WTC11 (cell line): ENCODE measurements around the gene UBE2E1. TPM values are rescaled to one million over a fixed set of nuclear protein-coding genes. Genes with fewer than 3 reads are reported as not detected.

ENCODE experiments used
- ATAC-seq: fragments of 200-7000 bp; cut with Tn5 transposase; 2 replicates; pipeline ENCODE4 v1.10.0; 2021; ENCODE audit warnings: mild to moderate bottlenecking, moderate library complexity
- CTCF ChIA-PET: fragments of 300-600 bp; sonication (Branson Sonifier 250); formaldehyde crosslinking; loops from one replicate; lab custom pipeline; 2021; ENCODE audit warnings: antibody characterized with exemption; lab: Charles Lee
- POLR2A ChIA-PET: fragments of 350-600 bp; sonication (Branson Sonifier 250); formaldehyde crosslinking; loops from one replicate; lab custom pipeline; 2021; ENCODE audit warnings: antibody characterized with exemption; lab: Charles Lee
- DNase-seq: peaks from one replicate; pipeline ENCODE4 v3.0.0; 2021; ENCODE audit warnings: low spot score
- H3K27ac Mint-ChIP-seq: 2 replicates; pipeline ENCODE4 v1.8.0; 2021; ENCODE audit warnings: mixed read lengths
- H3K27me3 Mint-ChIP-seq: 2 replicates; pipeline ENCODE4 v1.8.0; 2021; ENCODE audit warnings: low read depth, mild to moderate bottlenecking, moderate library complexity, mixed read lengths
- H3K36me3 Mint-ChIP-seq: 2 replicates; pipeline ENCODE4 v1.8.0; 2021; ENCODE audit warnings: mixed read lengths
- H3K4me1 Mint-ChIP-seq: 2 replicates; pipeline ENCODE4 v1.8.0; 2022; ENCODE audit warnings: mixed read lengths
- H3K4me3 Mint-ChIP-seq: 2 replicates; pipeline ENCODE4 v1.8.0; 2021; ENCODE audit warnings: mild to moderate bottlenecking, moderate library complexity, mixed read lengths
- H3K9me3 Mint-ChIP-seq: 2 replicates; pipeline ENCODE4 v1.8.0; 2021; ENCODE audit warnings: mixed read lengths
- ARID4B ChIP-seq: sonication (generic); formaldehyde crosslinking; IDR thresholded peaks from 2 replicates; pipeline ENCODE4 v1.8.0; 2023; ENCODE audit warnings: missing genetic modification reagents, mild to moderate bottlenecking, borderline replicate concordance
- E2F4 ChIP-seq: sonication (generic); formaldehyde crosslinking; IDR thresholded peaks from 2 replicates; pipeline ENCODE4 v1.8.1; 2022; ENCODE audit warnings: low read depth, mild to moderate bottlenecking, moderate library complexity, missing genetic modification reagents, borderline replicate concordance
- HMGXB4 ChIP-seq: sonication (generic); formaldehyde crosslinking; IDR thresholded peaks from 2 replicates; pipeline ENCODE4 v1.8.1; 2023; ENCODE audit warnings: mild to moderate bottlenecking, moderate library complexity, missing genetic modification reagents
- IRF1 ChIP-seq: sonication (generic); formaldehyde crosslinking; IDR thresholded peaks from 2 replicates; pipeline ENCODE4 v1.8.0; 2023; ENCODE audit warnings: missing genetic modification reagents
- MLX ChIP-seq: sonication (generic); formaldehyde crosslinking; IDR thresholded peaks from 2 replicates; pipeline ENCODE4 v1.8.1; 2023; ENCODE audit warnings: mild to moderate bottlenecking, missing genetic modification reagents, moderate library complexity
- NR2C2 ChIP-seq: sonication (generic); formaldehyde crosslinking; IDR thresholded peaks from 2 replicates; pipeline ENCODE4 v1.8.0; 2022; ENCODE audit warnings: mild to moderate bottlenecking, missing genetic modification reagents
- OVOL2 ChIP-seq: fragments of 250-450 bp; sonication (Bioruptor Pico); IDR thresholded peaks from 2 replicates; pipeline ENCODE4 v1.9.0; 2021; ENCODE audit warnings: mild to moderate bottlenecking, borderline replicate concordance
- PRDM15 ChIP-seq: sonication (generic); formaldehyde crosslinking; IDR thresholded peaks from 2 replicates; pipeline ENCODE4 v1.8.0; 2022; ENCODE audit warnings: missing genetic modification reagents
- SP1 ChIP-seq: sonication (generic); formaldehyde crosslinking; conservative IDR thresholded peaks from 2 replicates; pipeline ENCODE4 v1.8.1; 2022; ENCODE audit warnings: missing genetic modification reagents
- TEAD1 ChIP-seq: sonication (generic); formaldehyde crosslinking; IDR thresholded peaks from 2 replicates; pipeline ENCODE4 v1.8.0; 2022; ENCODE audit warnings: mild to moderate bottlenecking, missing genetic modification reagents
- ZNF512 ChIP-seq: sonication (generic); formaldehyde crosslinking; IDR thresholded peaks from 2 replicates; pipeline ENCODE4 v1.8.1; 2022; ENCODE audit warnings: missing genetic modification reagents, borderline replicate concordance
- ZNF532 ChIP-seq: fragments of 250-450 bp; sonication (Bioruptor Pico); IDR thresholded peaks from 2 replicates; pipeline ENCODE4 v1.9.0; 2021; ENCODE audit warnings: mild to moderate bottlenecking, borderline replicate concordance
- ZSCAN18 ChIP-seq: fragments of 250-450 bp; sonication (Bioruptor Pico); IDR thresholded peaks from 2 replicates; pipeline ENCODE4 v2.1.2; 2022; ENCODE audit warnings: mild to moderate bottlenecking, moderate library complexity
- total RNA-seq: library from RNA; stranded (reverse); gene quantifications from 3 replicates; pipeline ENCODE4 v1.2.3, GENCODE V29; 2021

Gene UBE2E1
- total RNA-seq, 1 experiment from 2014 or later = 121 TPM

GRCh38 chr3:23778446-23778845 lies 27.3 kb upstream of the UBE2E1 start:
- H3K9me3 Mint-ChIP-seq = peaks cover 4% of the 10 kb centered on the region
- DNase-seq = no peak
- CTCF ChIA-PET = no interaction called here
- H3K36me3 Mint-ChIP-seq = no peaks in the 10 kb centered on the region
- no peak for ATAC-seq
- TF ChIP-seq IRF1 (CRISPR knock-in tag) = no peak
- no peak for TF ChIP-seq ZNF512 (CRISPR knock-in tag)
- no peak for TF ChIP-seq SP1 (CRISPR knock-in tag)
- no peak for TF ChIP-seq HMGXB4 (CRISPR knock-in tag)
- TF ChIP-seq E2F4 (CRISPR knock-in tag) = no peak
- no peak for TF ChIP-seq PRDM15
- TF ChIP-seq MLX (CRISPR knock-in tag) = no peak
- no peak for TF ChIP-seq NR2C2
- no peak for TF ChIP-seq ARID4B (CRISPR knock-in tag)
- TF ChIP-seq OVOL2 (CRISPR knock-in tag) = no peak
- no peak for TF ChIP-seq TEAD1 (CRISPR knock-in tag)
- TF ChIP-seq ZSCAN18 (CRISPR knock-in tag) = no peak
- TF ChIP-seq ZNF532 = no peak
- no peak overlapping the region for H3K4me3 Mint-ChIP-seq
- H3K4me1 Mint-ChIP-seq = 0 out of 2 replicates have a peak, but pooled peaks cover 6% of the 10 kb centered on the region
- H3K27ac Mint-ChIP-seq = no peak overlapping the region
- no peaks in the 10 kb centered on the region for H3K27me3 Mint-ChIP-seq
- POLR2A ChIA-PET = interaction anchor here (0.6 kb wide), 1 partner anchor 144 kb away, joined by 5 read pairs; no protein-coding TSS in a partner anchor
